NCI-H1092 (cell line): ENCODE results near the gene HCCS.

Source experiments
- DNase-seq: peaks from one replicate; lab custom pipeline; 2025; lab: John Stamatoyannopoulos, UW

The HCCS gene

DNA sequence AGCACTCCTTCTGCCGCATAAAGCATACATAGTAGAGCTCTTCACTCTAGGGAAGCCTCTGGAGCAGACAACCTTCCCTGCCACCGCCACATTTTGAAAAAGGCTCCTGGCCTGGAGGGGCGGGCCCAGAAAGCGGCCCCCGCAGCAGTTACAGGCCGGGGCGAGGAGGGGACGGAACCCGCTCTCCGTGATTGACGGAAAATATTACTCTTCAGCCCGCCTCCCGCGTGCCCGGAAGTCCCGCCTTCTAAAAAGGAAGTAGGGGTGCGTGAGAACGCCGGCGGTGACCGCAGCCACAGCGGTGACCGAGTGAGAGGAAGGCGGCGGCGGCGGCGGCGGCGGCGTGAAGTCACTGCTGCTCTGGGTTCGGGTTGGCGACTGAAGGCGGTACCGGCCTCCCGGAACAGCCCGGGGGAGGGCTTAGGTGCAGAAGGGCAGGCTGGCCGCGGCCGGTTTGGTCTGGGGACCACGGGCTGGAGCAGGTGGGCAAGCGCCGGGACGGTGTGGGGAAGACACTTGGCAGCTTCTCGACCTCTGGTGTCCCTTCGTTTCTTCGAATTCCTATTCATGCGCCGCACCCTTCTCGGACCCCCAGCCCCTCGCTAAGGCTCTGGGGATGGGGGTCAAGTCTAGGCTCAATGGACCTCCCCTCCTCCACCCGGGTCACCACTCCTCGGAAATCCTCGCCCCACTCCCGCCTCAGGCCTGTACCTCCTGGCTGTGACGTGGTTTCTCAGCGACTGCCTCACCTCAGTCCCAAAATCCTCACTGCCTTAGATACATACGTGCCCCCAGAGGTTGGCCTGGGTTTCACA is at the start of gene HCCS:
HCCS (plus strand) TSS at position 296 of the 815 bp plus-strand sequence. CDS start 729 bp downstream, outside the sequence.
- peak; percentile 85 for DNase-seq

DNA sequence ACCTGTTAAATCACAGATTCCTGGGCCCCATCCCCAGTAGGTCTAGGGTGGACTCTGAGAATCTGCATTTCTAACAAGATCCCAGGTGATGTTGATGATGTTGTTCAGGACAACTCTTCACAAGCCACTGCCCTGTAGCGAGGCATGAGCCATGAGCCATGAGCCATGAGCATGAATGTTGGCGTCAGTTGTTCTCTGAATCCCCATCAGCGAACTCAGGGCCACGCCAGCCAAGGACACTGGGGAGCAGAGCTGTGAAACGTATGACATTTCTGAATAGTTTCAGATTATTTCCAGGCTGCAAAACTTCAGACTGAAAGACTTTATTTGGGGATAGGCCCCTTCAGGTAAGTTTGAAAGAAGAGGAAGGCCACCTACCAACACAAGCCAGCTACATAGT is 46.9 kb upstream of the HCCS start:
- DNase-seq = no peak

GRCh38 chrX:11064851-11065600 is 46.1 kb upstream of the HCCS start:
- no peak for DNase-seq

GRCh38 chrX:11066812-11067211 is 44.3 kb upstream of the HCCS start:
- no peak for DNase-seq

- no peak for DNase-seq
Measured at GRCh38 chrX:11073381-11073780, 37.8 kb upstream of the HCCS start.

DNA sequence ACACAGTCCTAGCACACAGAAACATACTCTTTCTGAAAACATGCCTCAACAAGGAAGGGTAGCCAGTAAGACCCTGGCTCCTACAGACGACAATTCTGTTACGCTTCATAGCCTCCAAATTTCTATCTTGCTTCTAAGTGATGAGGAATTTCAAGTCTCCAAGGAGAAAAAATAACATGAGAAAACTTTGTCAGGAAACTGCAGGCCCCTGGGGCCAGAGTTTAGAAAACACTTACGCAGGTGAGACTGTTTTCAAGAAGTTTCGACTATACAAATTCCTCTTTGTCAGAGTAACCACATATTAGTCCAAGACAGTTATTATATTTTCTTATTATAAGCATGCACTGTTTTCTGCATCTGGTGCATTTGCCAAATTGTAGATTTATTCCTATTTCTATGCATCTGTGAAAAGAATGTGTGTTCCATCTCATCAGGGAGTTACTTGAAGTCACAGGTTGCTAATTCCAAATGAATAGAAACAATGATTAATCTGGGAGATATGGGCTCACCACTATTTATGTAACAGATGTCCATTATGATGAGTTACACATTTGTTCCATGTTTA is 30.3 kb upstream of the HCCS start:
- DNase-seq = no peak

GRCh38 chrX:11081511-11081910 is 29.6 kb upstream of the HCCS start:
- no peak for DNase-seq

DNA sequence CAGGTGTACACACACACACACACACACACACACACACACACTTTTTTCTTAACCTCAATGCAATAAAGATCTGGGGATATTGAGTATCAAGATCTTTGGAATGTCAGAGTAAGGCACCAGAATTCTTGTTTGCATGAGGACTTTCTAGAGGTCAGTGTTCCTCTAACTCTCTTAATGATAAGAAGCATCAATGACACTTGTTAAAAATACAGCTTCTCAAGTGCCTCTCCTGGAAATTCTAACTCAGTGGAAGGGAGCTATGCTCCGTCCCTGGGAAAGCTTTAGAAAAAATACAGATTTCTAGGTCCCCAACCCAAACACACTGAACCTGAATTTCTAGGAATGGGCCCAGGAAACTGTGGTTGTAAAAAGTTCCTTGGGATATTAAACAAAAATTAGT is 25.8 kb upstream of the HCCS start:
- DNase-seq = no peak

- no peak for DNase-seq
Measured at GRCh38 chrX:11089802-11090201, 21.3 kb upstream of the HCCS start.

- DNase-seq = no peak
Measured at GRCh38 chrX:11097933-11098332, 13.2 kb upstream of the HCCS start.

DNA sequence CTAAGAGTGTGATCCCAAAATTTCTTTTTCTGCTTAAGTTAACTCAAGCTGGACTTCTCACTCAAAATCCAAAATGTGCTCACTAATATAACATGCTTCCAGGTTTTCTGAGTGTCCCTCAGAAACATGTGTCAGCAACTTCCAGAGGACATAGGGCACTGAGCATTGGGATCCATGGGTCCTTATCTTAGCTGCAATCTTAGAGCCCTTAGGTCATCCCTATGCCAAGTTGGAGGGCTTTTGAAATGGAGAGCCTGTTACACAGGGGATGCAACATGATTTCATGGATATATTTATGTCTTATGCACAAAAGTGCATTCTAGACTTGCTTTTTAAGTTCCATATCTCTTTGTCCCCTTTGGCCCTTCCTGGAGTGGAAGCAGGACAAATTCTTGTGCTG is 11.7 kb upstream of the HCCS start:
- no peak for DNase-seq

- DNase-seq = no peak
Measured at GRCh38 chrX:11100281-11101035, 10.7 kb upstream of the HCCS start.

DNA sequence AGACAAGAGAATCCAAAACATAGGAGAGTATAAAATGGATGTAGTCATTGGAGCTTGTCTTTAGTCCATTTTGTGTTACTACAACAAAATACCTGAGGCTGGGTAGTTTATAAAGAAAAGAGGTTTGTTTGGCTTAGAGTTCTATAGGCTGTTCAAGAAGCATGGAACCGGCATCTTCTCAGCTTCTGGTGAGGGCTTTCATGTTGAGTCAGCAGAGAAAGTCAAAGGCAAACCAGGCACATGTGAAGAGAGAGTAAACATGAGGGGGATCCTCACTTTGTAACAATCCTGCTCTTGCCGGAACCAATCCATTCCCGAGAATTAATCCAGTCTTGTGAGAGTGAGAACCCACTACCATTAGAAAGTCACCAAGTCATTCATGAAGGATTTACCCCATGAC is 8.1 kb upstream of the HCCS start:
- DNase-seq = no peak

GRCh38 chrX:11103751-11104150 is 7.4 kb upstream of the HCCS start:
- DNase-seq = no peak

DNA sequence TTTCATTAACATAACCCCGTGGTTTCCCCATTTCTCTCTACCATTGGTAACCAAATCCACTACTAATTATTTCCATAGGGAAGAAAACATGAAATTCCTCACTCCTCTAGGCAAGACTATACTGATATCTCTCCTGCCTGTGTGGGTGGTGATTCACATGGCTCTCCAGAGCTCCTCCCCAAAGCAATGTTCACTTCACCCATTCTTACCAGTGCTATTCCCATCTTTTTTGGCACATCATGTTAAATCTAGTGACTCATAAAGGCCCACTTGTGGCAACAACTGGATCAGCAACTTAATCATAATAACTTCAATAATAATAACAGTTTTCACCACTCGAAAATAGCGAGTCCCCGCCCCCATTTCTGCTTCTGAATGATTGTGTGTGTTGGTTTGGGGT is 6.1 kb upstream of the HCCS start:
- DNase-seq = no peak

GRCh38 chrX:11108253-11108941 is 2.7 kb upstream of the HCCS start:
- DNase-seq = no peak

- no peak for DNase-seq
Measured at GRCh38 chrX:11109968-11110367, 1.2 kb upstream of the HCCS start.

DNA sequence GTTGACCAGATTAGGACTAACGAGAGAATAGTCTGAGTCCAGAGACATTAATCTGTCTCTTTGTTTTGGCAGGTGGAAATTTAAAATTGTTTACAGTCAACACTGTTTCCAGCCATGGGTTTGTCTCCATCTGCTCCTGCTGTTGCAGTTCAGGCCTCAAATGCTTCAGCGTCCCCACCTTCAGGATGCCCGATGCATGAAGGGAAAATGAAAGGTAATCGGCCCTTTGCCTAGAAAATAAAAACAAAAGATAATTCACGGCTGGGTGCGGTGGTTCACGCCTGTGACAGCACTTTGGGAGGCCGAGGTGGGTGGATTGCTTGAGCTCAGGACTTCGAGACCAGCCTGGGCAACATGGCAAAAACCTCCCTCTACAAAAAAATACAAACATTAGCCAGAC is 815 bp downstream of the HCCS start:
- no peak for DNase-seq

DNA sequence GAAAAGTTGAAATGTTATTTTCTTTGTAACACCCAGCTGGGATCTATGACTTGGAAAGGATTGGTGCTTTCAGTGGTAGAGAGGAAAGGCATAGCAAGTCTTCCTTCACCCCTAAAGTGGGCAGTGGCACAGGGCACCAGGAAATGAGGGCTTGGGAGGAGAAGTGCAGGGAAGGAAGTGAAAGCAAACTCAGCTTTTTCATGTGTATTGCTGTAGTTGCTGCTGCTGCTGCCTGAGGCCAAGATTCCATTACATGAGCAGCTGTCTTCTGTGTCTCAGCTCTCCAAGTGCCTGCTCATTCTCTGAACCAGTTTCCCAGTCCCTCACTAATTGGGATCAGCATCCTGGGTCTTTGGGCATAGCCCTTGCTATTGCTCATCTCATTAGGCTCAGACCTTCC is 2.6 kb downstream of the HCCS start:
- DNase-seq = no peak

DNA sequence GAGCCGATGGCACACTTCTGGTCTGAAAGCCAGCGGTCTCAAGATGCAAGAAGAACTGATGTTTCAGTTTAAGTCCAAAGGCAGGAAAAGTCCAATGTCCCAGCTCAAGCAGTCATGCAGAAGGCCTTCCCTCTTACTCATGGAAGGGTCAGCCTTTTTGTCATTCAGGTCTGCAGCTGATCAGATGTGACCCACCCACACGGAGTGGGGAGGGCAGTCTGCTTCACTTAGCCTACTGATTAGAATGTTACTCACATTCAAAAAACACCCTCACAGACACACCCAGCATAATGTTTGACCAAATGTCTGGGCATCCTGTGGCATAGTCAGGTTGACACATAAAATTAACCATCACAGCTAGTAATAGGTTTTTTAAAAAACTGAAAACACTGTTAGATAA is 6.6 kb downstream of the HCCS start:
- DNase-seq = no peak

GRCh38 chrX:11119313-11119943 is 8.3 kb downstream of the HCCS start:
- DNase-seq = no peak
